Heart right ventricle (tissue), 16 donors: ENCODE data around the gene HEATR5B. TPM values are rescaled to one million over a fixed set of nuclear protein-coding genes. Genes with fewer than 3 reads are reported as not detected.
"Not testable (repeated sequence)": the region's sequence is repeated elsewhere in the genome, so short reads cannot be mapped to it uniquely, and the experiment has no call there.

Source experiments
- ATAC-seq, 8 donors: fragments of 200-7000 bp; cut with Tn5 transposase; one replicate each; pipeline ENCODE4 v1.9.1; 2020; ENCODE audit warnings: mild to moderate bottlenecking in 8 of 8, moderate library complexity in 8 of 8, moderate number of reproducible peaks in 1 of 8
- DNase-seq, 2 donors: peaks; one replicate each; pipeline ENCODE4 v3.0.0-alpha.2; 2020
- H3K27ac ChIP-seq, 10 donors: fragments of 200-600 bp; sonication (generic) in 2 of 10; one replicate each; pipeline versions ENCODE4 v1.5.0 to v1.8.0; 2020 to 2022; ENCODE audit warnings: mild to moderate bottlenecking in 3 of 10
- H3K27me3 ChIP-seq, 7 donors: fragments of 200-600 bp; one replicate each; pipeline ENCODE4 v1.8.0; 2021 to 2022; ENCODE audit warnings: mild to moderate bottlenecking in 2 of 7
- H3K36me3 ChIP-seq, 9 donors: fragments of 200-600 bp; sonication (generic) in 1 of 9; one replicate each; pipeline versions ENCODE4 v1.5.0 to v1.8.0; 2020 to 2022; ENCODE audit warnings: mild to moderate bottlenecking in 2 of 9
- H3K4me1 ChIP-seq, 9 donors: fragments of 200-600 bp; sonication (generic) in 1 of 9; one replicate each; pipeline versions ENCODE4 v1.5.0 to v1.8.0; 2020 to 2022; ENCODE audit warnings: mild to moderate bottlenecking in 4 of 9
- H3K4me3 ChIP-seq, 10 donors: fragments of 200-600 bp; sonication (generic) in 2 of 10; one replicate each; pipeline versions ENCODE4 v1.5.0 to v1.8.0; 2020 to 2022; ENCODE audit warnings: mild to moderate bottlenecking in 7 of 10, moderate library complexity in 2 of 10
- H3K9me3 ChIP-seq, 11 donors: fragments of 200-600 bp in 10 of 11; sonication (generic) in 2 of 11; one replicate each; pipeline versions ENCODE4 v1.5.0 to v1.8.0; 2013 to 2022; ENCODE audit warnings: mild to moderate bottlenecking in 2 of 11, control low read depth in 1 of 11, moderate library complexity in 1 of 11
- WGBS, 2 donors: extraction: QIAGEN DNeasy Blood & Tissue Kit; methylation state at CpG; one replicate each; pipeline ENCODE4 v1.1.7; 2013; ENCODE audit warnings: inconsistent platforms in 1 of 2; 5-methylcytosine and 5-hydroxymethylcytosine counted together
- intact Hi-C, 10 donors: fragments of 100-400 bp; cut with DNase I; formaldehyde crosslinking; loops; one replicate each; pipeline versions ENCODE4 v1.11.1 to v1.14.2; 2022
- polyA plus RNA-seq, 2 donors: library from polyadenylated mRNA; stranded (reverse); fragments of 200-250 nt; gene quantifications; one replicate each; pipeline ENCODE4 v1.2.3, GENCODE V29; 2013
- total RNA-seq, 10 donors: library from RNA; stranded (reverse); fragmentation: NEBNext Ultra II Directional in 3 of 10; extraction: Animal tissue kit (Norgen Biotek cat#: 25700) in 3 of 10; gene quantifications; one replicate each; pipeline versions ENCODE4 v1.2.1 to v1.2.4, GENCODE V29; 2021 to 2023
- TF ChIP-seq, protein P1 (sequence below), 9 donors: fragments of 200-600 bp; sonication (generic) in 2 of 9; IDR thresholded peaks; one replicate each; pipeline versions ENCODE4 v1.5.0 to v1.8.0; 2021 to 2022; ENCODE audit warnings: antibody characterized with exemption in 9 of 9, mild to moderate bottlenecking in 5 of 9, moderate library complexity in 1 of 9
- donor health status: Arrhythmogenic right ventricular cardiomyopathy.
- donor health status: ischemic (EF 13 %, LVEDD 7.1; RV severe dilation, severe dysfunction).
- donor health status: healthy with polysubstance abuse.
- donor health status: DM: no; HTN: yes; CAD: no.
- donor health status: DM: no; HTN: no; CAD: no.
- donor health status: ischemic (EF 25% LVEDD 6.9; RV normal size, moderate dysfunction).
- donor health status: ischemic (EF 25% LVEDD 5.7; RV mildly dilated, moderate dysfunction).
- donor health status: healthy.
- donor health status: DM: yes; HTN: yes; CAD: no.
- donor health status: Ischemic cardiomyopathy.
- donor health status: ischemic (EF 35%, LVEDD 5.7; RV mildly dilated, moderate dysfunction).
- donor health status: nonischemic (EF 11% LVEDD 7.7; RV severe dilation, severe dysfunction).
- donor health status: DM: yes; HTN: yes; CAD: no.
- donor health status: PGD.
- donor health status: ischemic (EF 29% LVEDD 5.4; RV normal size, mild dysfunction).
- donor health status: nonischemic (EF 23%, LVEDD 6.1; RV moderate dilation, normal function).

The HEATR5B gene
- total and polyA plus RNA-seq, 12 donors: 3.7 to 27.4 (median 17.4) TPM

DNA sequence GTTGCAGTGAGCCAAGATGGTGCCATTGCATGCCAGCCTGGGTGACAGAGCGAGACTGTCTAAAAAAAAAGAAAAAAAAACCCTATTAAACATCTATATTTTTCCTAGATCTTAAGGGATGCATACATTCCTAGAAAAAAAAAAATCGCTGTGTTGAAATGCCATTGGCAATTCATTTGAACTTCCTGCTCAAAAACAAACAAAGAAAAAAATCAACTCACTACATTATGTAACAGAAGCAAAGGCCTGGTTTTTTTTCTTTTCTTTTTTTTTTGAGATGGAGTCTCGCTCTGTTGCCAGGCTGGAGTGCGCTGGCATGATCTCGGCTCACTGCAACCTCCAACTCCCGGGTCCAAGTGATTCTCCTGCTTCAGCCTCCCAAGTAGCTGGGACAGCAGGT, 96.2 kb downstream of the HEATR5B start:
- peaks cover 0 to 93% (median 26%) of the 10 kb centered on the region in 9 donors for H3K36me3 ChIP-seq
- H3K27me3 ChIP-seq: no peaks in the 10 kb centered on the region
- no peak overlapping the region for H3K27ac ChIP-seq
- DNase-seq: no peak
- intact Hi-C loops: no loop called here
- H3K4me3 ChIP-seq: no peak overlapping the region
- ATAC-seq: no peak
- no peaks in the 10 kb centered on the region for H3K9me3 ChIP-seq
- no peaks in the 10 kb centered on the region for H3K4me1 ChIP-seq
- WGBS, 2 donors: 94 to 98% methylated on average over 6 of the region's 6 CpGs
- TF ChIP-seq, protein P1, sequence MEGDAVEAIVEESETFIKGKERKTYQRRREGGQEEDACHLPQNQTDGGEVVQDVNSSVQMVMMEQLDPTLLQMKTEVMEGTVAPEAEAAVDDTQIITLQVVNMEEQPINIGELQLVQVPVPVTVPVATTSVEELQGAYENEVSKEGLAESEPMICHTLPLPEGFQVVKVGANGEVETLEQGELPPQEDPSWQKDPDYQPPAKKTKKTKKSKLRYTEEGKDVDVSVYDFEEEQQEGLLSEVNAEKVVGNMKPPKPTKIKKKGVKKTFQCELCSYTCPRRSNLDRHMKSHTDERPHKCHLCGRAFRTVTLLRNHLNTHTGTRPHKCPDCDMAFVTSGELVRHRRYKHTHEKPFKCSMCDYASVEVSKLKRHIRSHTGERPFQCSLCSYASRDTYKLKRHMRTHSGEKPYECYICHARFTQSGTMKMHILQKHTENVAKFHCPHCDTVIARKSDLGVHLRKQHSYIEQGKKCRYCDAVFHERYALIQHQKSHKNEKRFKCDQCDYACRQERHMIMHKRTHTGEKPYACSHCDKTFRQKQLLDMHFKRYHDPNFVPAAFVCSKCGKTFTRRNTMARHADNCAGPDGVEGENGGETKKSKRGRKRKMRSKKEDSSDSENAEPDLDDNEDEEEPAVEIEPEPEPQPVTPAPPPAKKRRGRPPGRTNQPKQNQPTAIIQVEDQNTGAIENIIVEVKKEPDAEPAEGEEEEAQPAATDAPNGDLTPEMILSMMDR (IDR thresholded peaks at IDR 0.05): no peak

GRCh38 chr2:36982467-36982866, 101.7 kb downstream of the HEATR5B start:
- Histone ChIP-seq H3K9me3 (peaks cover 0 to 8% (median 0%) of the 10 kb centered on the region in 11 donors), H3K4me3 (no peak overlapping the region), H3K27ac (no peak overlapping the region), H3K36me3 (peaks cover 0 to 77% (median 20%) of the 10 kb centered on the region in 9 donors), H3K27me3 (no peaks in the 10 kb centered on the region), H3K4me1 (no peaks in the 10 kb centered on the region)
- intact Hi-C loops: no loop called here
- TF ChIP-seq, protein P1 (IDR thresholded peaks at IDR 0.05): no peak
- 62 to 64% methylated on average over 3 of the region's 3 CpGs for WGBS, 2 donors
- DNase-seq: no peak
- ATAC-seq: peak in 1 of 8 donors; percentile 35

GRCh38 chr2:36981911-36982310, 102.3 kb downstream of the HEATR5B start:
- no peak overlapping the region for H3K27ac ChIP-seq
- no peaks in the 10 kb centered on the region for H3K27me3 ChIP-seq
- peaks cover 0 to 8% (median 0%) of the 10 kb centered on the region in 11 donors for H3K9me3 ChIP-seq
- H3K4me1 ChIP-seq: no peaks in the 10 kb centered on the region
- intact Hi-C loops: no loop called here
- H3K36me3 ChIP-seq: peaks cover 0 to 72% (median 14%) of the 10 kb centered on the region in 9 donors
- no peak for ATAC-seq
- TF ChIP-seq, protein P1 (IDR thresholded peaks at IDR 0.05): no peak
- DNase-seq: no peak
- H3K4me3 ChIP-seq: no peak overlapping the region
- WGBS, 2 donors: 95 to 96% methylated on average over 2 of the region's 2 CpGs

DNA sequence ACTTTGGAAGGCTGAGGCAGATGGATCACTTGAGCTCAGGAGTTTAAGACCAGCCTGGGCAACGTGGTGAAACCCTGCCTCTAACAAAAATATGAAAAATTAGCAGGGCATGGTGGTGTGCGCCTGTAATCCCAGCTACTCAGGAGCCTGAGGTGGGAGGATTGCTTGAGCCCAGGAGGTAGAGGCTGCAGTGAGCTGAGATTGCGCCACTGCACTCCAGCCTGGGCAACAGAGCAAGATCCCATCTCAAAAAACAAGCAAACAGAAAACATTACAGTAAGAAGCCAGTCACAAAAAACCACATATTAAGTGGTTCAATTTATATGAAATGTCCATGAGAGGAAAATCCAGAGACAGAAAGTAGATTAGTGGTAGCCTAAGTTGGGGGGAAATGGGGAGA, 105.2 kb downstream of the HEATR5B start:
- intact Hi-C loops, H3K4me3 ChIP-seq, ATAC-seq, H3K4me1 ChIP-seq, DNase-seq, H3K27me3 ChIP-seq, H3K27ac ChIP-seq, H3K9me3 ChIP-seq: not testable (repeated sequence)
- H3K36me3 ChIP-seq: peaks cover 0 to 49% (median 11%) of the 10 kb centered on the region in 9 donors
- 97% methylated on average over 3 of the region's 3 CpGs for WGBS, 2 donors

GRCh38 chr2:36976065-36976464, 108.1 kb downstream of the HEATR5B start:
- 76 to 80% methylated on average over 2 of the region's 2 CpGs for WGBS, 2 donors
- peak in 4 of 8 donors; percentile 22 to 54 (median 27) for ATAC-seq
- intact Hi-C loops: no loop called here

More at GRCh38 chr2:36976065-36976464, 108.1 kb downstream of the HEATR5B start:
- H3K9me3 ChIP-seq: peaks cover 0 to 8% (median 0%) of the 10 kb centered on the region in 11 donors
- peak overlapping the region in 5 of 10 donors; percentile 21 to 72 (median 64) for H3K27ac ChIP-seq
- no peak overlapping the region for H3K4me3 ChIP-seq
- H3K27me3 ChIP-seq: no peaks in the 10 kb centered on the region
- peaks cover 0 to 28% (median 8%) of the 10 kb centered on the region in 9 donors for H3K36me3 ChIP-seq
- no peak for DNase-seq
- peaks cover 0 to 23% (median 4%) of the 10 kb centered on the region in 9 donors for H3K4me1 ChIP-seq
- TF ChIP-seq, protein P1 (IDR thresholded peaks at IDR 0.05): no peak
